Renal pelvis (tissue), 4 donors: ENCODE measurements around the gene MEX3B. TPM values are rescaled to one million over a fixed set of nuclear protein-coding genes. Genes with fewer than 3 reads are reported as not detected.
"Not testable (repeated sequence)": the region's sequence is repeated elsewhere in the genome, so short reads cannot be mapped to it uniquely, and the experiment has no call there.

Source experiments
- DNase-seq: peaks from one replicate; pipeline ENCODE4 v3.0.0-alpha.2; 2013
- polyA plus RNA-seq, 3 donors: library from polyadenylated mRNA; unstranded; fragments of 120-200 nt; gene quantifications; one replicate each; pipeline ENCODE4 v1.2.1, GENCODE V29; 2013; ENCODE audit not compliant: insufficient read length in 3 of 3

Gene MEX3B
- polyA plus RNA-seq, 3 donors = 10.8 to 18.5 (median 16.9) TPM

- DNase-seq = no peak
Measured at GRCh38 chr15:82020625-82021394, 25.0 kb downstream of the MEX3B start.

GRCh38 chr15:82018201-82018600 is 27.6 kb downstream of the MEX3B start:
- no peak for DNase-seq

- no peak for DNase-seq
Measured at GRCh38 chr15:82017656-82018055, 28.2 kb downstream of the MEX3B start.

GRCh38 chr15:82014989-82015388 is 30.8 kb downstream of the MEX3B start:
- no peak for DNase-seq

- DNase-seq = no peak
Measured at GRCh38 chr15:82012908-82013307, 32.9 kb downstream of the MEX3B start.

GRCh38 chr15:82005239-82005638 is 40.6 kb downstream of the MEX3B start:
- DNase-seq = no peak

- no peak for DNase-seq
Measured at GRCh38 chr15:82003916-82004315, 41.9 kb downstream of the MEX3B start.

GRCh38 chr15:81995081-81995480 is 50.7 kb downstream of the MEX3B start:
- DNase-seq = not testable (repeated sequence)

- no peak for DNase-seq
Measured at GRCh38 chr15:81992523-81992922, 53.3 kb downstream of the MEX3B start.

Other genes with a start within 250 kb of the MEX3B start
- gene EFL1, start 216.7 kb upstream of the MEX3B start, polyA plus RNA-seq = 10 to 100 TPM; 18.6 to 23.9 (median 22.9) TPM
- gene SAXO2, start 216.8 kb upstream of the MEX3B start, polyA plus RNA-seq = 1 to 10 TPM; 4.4 to 9.3 (median 7.7) TPM